Measurements from ENCODE around the gene ULK4. TPM values are rescaled to one million over a fixed set of nuclear protein-coding genes. Genes with fewer than 3 reads are reported as not detected.
"Not testable (repeated sequence)": the region's sequence is repeated elsewhere in the genome, so short reads cannot be mapped to it uniquely, and the experiment has no call there.

ULK4 gene
- total RNA-seq, 1 donor from 2014 or later = 3.7 TPM

GRCh38 chr3:41836360-41837134 lies 125.4 kb downstream of the ULK4 start:
- intact Hi-C loops (cut with DNase I) = no loop called here
- no peak for DNase-seq
- no peak for ATAC-seq (ENCODE audit: poor library complexity)

GRCh38 chr3:41833628-41834027 lies 128.3 kb downstream of the ULK4 start:
- DNase-seq = no peak
- no peak for ATAC-seq (ENCODE audit: poor library complexity)
- intact Hi-C loops (cut with DNase I) = no loop called here

- DNase-seq (no peak), ATAC-seq (ENCODE audit: poor library complexity) (no peak)
- intact Hi-C loops (cut with DNase I) = no loop called here
Observed at GRCh38 chr3:41819236-41819635, 142.7 kb downstream of the ULK4 start.

GRCh38 chr3:41808618-41809017 lies 153.3 kb downstream of the ULK4 start:
- no peak for ATAC-seq (ENCODE audit: poor library complexity)
- intact Hi-C loops (cut with DNase I) = no loop called here
- DNase-seq = no peak

GRCh38 chr3:41808152-41808551 lies 153.8 kb downstream of the ULK4 start:
- intact Hi-C loops (cut with DNase I) = no loop called here
- ATAC-seq (ENCODE audit: poor library complexity) (no peak), DNase-seq (no peak)

- ATAC-seq (ENCODE audit: poor library complexity) = no peak
- DNase-seq = no peak
- intact Hi-C loops (cut with DNase I) = no loop called here
Observed at GRCh38 chr3:41794748-41795589, 166.9 kb downstream of the ULK4 start.

- DNase-seq = no peak
- no peak for ATAC-seq (ENCODE audit: poor library complexity)
- intact Hi-C loops (cut with DNase I) = no loop called here
Observed at GRCh38 chr3:41792806-41793205, 169.1 kb downstream of the ULK4 start.

- ATAC-seq (ENCODE audit: poor library complexity) (peak; percentile 75), DNase-seq (no peak)
- intact Hi-C loops (cut with DNase I) = no loop called here
Observed at GRCh38 chr3:41769106-41769505, 192.8 kb downstream of the ULK4 start.

GRCh38 chr3:41768363-41768762 lies 193.5 kb downstream of the ULK4 start:
- DNase-seq = no peak
- ATAC-seq (ENCODE audit: poor library complexity) = no peak
- intact Hi-C loops (cut with DNase I) = no loop called here

- ATAC-seq (ENCODE audit: poor library complexity); DNase-seq; intact Hi-C loops (cut with DNase I): not testable (repeated sequence)
Observed at GRCh38 chr3:41762867-41763266, 199.0 kb downstream of the ULK4 start.

GRCh38 chr3:41753651-41754050 lies 208.3 kb downstream of the ULK4 start:
- DNase-seq (no peak), ATAC-seq (ENCODE audit: poor library complexity) (no peak)
- intact Hi-C loops (cut with DNase I) = no loop called here

GRCh38 chr3:41751597-41751996 lies 210.3 kb downstream of the ULK4 start:
- no peak for DNase-seq
- intact Hi-C loops (cut with DNase I) = no loop called here
- no peak for ATAC-seq (ENCODE audit: poor library complexity)

- no peak for ATAC-seq (ENCODE audit: poor library complexity)
- no peak for DNase-seq
- intact Hi-C loops (cut with DNase I) = no loop called here
Observed at GRCh38 chr3:41749988-41750387, 211.9 kb downstream of the ULK4 start.

GRCh38 chr3:41746215-41746614 lies 215.7 kb downstream of the ULK4 start:
- ATAC-seq (ENCODE audit: poor library complexity) (no peak), DNase-seq (no peak)
- intact Hi-C loops (cut with DNase I) = no loop called here

- intact Hi-C loops (cut with DNase I) = no loop called here
- no peak for DNase-seq
- no peak for ATAC-seq (ENCODE audit: poor library complexity)
Observed at GRCh38 chr3:41742121-41742520, 219.8 kb downstream of the ULK4 start.

- intact Hi-C loops (cut with DNase I) = no loop called here
- no peak for DNase-seq
- no peak for ATAC-seq (ENCODE audit: poor library complexity)
Observed at GRCh38 chr3:41740374-41740886, 221.5 kb downstream of the ULK4 start.

GRCh38 chr3:41726891-41727290 lies 235.0 kb downstream of the ULK4 start:
- intact Hi-C loops (cut with DNase I) = no loop called here
- no peak for ATAC-seq (ENCODE audit: poor library complexity)
- no peak for DNase-seq

- intact Hi-C loops (cut with DNase I) = loop anchor here (10.0 kb wide), 1 partner anchor 1143 kb away; no protein-coding TSS in a partner anchor
- no peak for ATAC-seq (ENCODE audit: poor library complexity)
- DNase-seq = no peak
Observed at GRCh38 chr3:41717641-41718040, 244.3 kb downstream of the ULK4 start.

GRCh38 chr3:41716471-41716870 lies 245.4 kb downstream of the ULK4 start:
- intact Hi-C loops (cut with DNase I) = loop anchor here (10.0 kb wide), 1 partner anchor 1142 kb away; no protein-coding TSS in a partner anchor
- ATAC-seq (ENCODE audit: poor library complexity) = no peak

GRCh38 chr3:41715376-41715775 lies 246.5 kb downstream of the ULK4 start:
- ATAC-seq (ENCODE audit: poor library complexity) (no peak), DNase-seq (no peak)
- intact Hi-C loops (cut with DNase I) = loop anchor here (10.0 kb wide), 1 partner anchor 1141 kb away; no protein-coding TSS in a partner anchor

More at GRCh38 chr3:41716471-41716870, 245.4 kb downstream of the ULK4 start:
- DNase-seq = no peak

Data from Right ventricle myocardium superior (tissue), 1 donor.